ENCODE measurements around the gene SLC44A1. TPM values are rescaled to one million over a fixed set of nuclear protein-coding genes. Genes with fewer than 3 reads are reported as not detected.

SLC44A1 gene
- total and polyA plus RNA-seq, 2 experiments from 2014 or later, result 32.4 to 38.7 TPM

DNA sequence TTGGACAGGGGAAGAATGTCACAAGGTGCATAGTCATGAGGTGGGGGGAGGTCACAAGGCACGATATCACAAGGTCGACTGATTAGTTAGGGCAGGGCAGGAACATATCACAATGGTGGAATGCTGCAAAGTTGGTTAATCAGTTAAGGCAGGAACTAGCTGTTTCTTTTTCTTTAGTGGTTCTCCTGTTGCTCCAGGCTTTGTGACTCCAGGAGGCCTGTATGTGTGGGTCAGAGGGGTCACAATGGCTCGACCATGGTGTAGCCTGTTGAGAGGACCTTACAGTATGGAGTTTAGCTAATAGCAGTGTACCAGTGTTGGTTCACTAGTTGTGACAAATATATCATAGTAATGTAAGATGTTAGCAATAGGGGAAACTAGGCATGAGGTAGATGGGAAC is 191.0 kb downstream of the SLC44A1 start:
- Histone ChIP-seq H3K4me1 (ENCODE audit: low read depth) (no peaks in the 10 kb centered on the region), H3K4me3 (no peak overlapping the region), H3K27ac (no peak overlapping the region), H3K27me3 (no peaks in the 10 kb centered on the region), H3K9me3 (ENCODE audit: low read depth) (no peaks in the 10 kb centered on the region), H3K36me3 (no peaks in the 10 kb centered on the region)
- no peak for TF ChIP-seq CTCF (IDR thresholded peaks at IDR 0.05; ENCODE audit: low read depth, low read length)
- no peak for DNase-seq (ENCODE audit: low read depth in 1 of 2, low spot score in 1 of 2)

DNA sequence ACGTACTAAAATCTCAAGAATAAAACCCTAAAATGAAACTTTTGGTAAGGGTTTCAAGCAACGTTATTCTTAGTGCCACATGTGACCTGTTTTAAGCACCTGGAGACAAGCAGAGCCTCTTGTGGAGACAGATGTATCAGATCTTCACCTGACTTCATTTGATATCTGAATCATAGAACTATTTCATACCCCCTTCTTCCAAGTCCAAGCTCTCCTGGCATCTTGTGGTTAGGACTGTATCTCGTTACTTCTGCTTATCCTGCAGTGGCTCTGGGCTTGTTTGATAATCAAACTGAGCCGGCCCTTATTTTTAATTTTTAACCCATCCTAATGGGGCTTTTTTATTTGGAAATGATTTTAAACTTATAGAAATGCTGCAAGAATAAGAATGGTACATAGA is 192.3 kb downstream of the SLC44A1 start:
- Histone ChIP-seq H3K27ac (no peak overlapping the region), H3K36me3 (no peaks in the 10 kb centered on the region), H3K27me3 (no peaks in the 10 kb centered on the region), H3K4me3 (no peak overlapping the region), H3K4me1 (ENCODE audit: low read depth) (peaks cover 8% of the 10 kb centered on the region), H3K9me3 (ENCODE audit: low read depth) (no peaks in the 10 kb centered on the region)
- no peak for DNase-seq (ENCODE audit: low read depth in 1 of 2, low spot score in 1 of 2)
- no peak for TF ChIP-seq CTCF (IDR thresholded peaks at IDR 0.05; ENCODE audit: low read depth, low read length)

- no peaks in the 10 kb centered on the region for H3K9me3 ChIP-seq (ENCODE audit: low read depth)
- no peak for DNase-seq (ENCODE audit: low read depth in 1 of 2, low spot score in 1 of 2)
- no peak overlapping the region for H3K27ac ChIP-seq
- no peaks in the 10 kb centered on the region for H3K27me3 ChIP-seq
- peaks cover 11% of the 10 kb centered on the region for H3K4me1 ChIP-seq (ENCODE audit: low read depth)
- no peak overlapping the region for H3K4me3 ChIP-seq
- no peak for TF ChIP-seq CTCF (IDR thresholded peaks at IDR 0.05; ENCODE audit: low read depth, low read length)
- no peaks in the 10 kb centered on the region for H3K36me3 ChIP-seq
These were observed 193.3 kb downstream of the SLC44A1 start for GRCh38 chr9:105437704-105438103.

GRCh38 chr9:105438141-105438806 is 193.8 kb downstream of the SLC44A1 start:
- peak in 1 of 2 donors; percentile 76 for DNase-seq (ENCODE audit: low read depth in 1 of 2, low spot score in 1 of 2)
- H3K27ac ChIP-seq, result no peak overlapping the region
- H3K9me3 ChIP-seq (ENCODE audit: low read depth), result no peaks in the 10 kb centered on the region
- no peaks in the 10 kb centered on the region for H3K27me3 ChIP-seq
- no peaks in the 10 kb centered on the region for H3K36me3 ChIP-seq
- no peak for TF ChIP-seq CTCF (IDR thresholded peaks at IDR 0.05; ENCODE audit: low read depth, low read length)
- H3K4me3 ChIP-seq, result no peak overlapping the region
- peaks cover 11% of the 10 kb centered on the region for H3K4me1 ChIP-seq (ENCODE audit: low read depth)

- Histone ChIP-seq H3K4me1 (ENCODE audit: low read depth) (peaks cover 11% of the 10 kb centered on the region), H3K36me3 (no peaks in the 10 kb centered on the region), H3K27ac (no peak overlapping the region), H3K9me3 (ENCODE audit: low read depth) (no peaks in the 10 kb centered on the region), H3K27me3 (no peaks in the 10 kb centered on the region), H3K4me3 (no peak overlapping the region)
- peak in 1 of 2 donors; percentile 41 for DNase-seq (ENCODE audit: low read depth in 1 of 2, low spot score in 1 of 2)
- TF ChIP-seq CTCF (IDR thresholded peaks at IDR 0.05; ENCODE audit: low read depth, low read length), result no peak
These were observed 195.0 kb downstream of the SLC44A1 start for GRCh38 chr9:105439428-105439827.

Data from cardiac muscle cell (in vitro differentiated cells and primary cell).